ENCODE results near the gene MPDU1.

DNA sequence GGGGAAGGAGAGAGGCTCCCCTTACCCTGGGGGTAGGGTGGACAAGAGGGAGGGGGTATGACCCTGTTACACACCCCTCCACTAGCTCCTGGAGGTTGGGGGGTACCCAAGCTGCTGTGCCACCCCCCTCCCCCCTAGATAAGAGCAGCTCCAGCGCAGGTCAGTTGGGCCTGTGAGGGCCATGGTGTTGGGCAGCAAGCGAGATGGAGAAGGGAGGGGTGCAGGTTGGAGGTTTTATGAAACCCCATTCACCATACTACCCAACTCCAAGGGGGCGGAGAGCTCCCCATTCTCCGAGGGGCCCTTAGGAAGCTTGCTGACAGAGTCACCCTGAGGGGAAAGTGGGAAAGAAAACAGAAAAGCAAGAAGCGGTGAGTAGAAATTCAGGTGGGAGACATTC, 7.9 kb downstream of the MPDU1 start:
- TF ChIP-seq, protein P1, sequence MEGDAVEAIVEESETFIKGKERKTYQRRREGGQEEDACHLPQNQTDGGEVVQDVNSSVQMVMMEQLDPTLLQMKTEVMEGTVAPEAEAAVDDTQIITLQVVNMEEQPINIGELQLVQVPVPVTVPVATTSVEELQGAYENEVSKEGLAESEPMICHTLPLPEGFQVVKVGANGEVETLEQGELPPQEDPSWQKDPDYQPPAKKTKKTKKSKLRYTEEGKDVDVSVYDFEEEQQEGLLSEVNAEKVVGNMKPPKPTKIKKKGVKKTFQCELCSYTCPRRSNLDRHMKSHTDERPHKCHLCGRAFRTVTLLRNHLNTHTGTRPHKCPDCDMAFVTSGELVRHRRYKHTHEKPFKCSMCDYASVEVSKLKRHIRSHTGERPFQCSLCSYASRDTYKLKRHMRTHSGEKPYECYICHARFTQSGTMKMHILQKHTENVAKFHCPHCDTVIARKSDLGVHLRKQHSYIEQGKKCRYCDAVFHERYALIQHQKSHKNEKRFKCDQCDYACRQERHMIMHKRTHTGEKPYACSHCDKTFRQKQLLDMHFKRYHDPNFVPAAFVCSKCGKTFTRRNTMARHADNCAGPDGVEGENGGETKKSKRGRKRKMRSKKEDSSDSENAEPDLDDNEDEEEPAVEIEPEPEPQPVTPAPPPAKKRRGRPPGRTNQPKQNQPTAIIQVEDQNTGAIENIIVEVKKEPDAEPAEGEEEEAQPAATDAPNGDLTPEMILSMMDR (conservative IDR thresholded peaks at IDR 0.05; ENCODE audit: low read depth, low read length): no peak
- TF ChIP-seq POLR2A (IDR thresholded peaks at IDR 0.05; ENCODE audit: low read depth, low read length) (no peak), CHD1 (IDR thresholded peaks at IDR 0.05; ENCODE audit: low read depth, low read length) (no peak), MAZ (IDR thresholded peaks at IDR 0.05; ENCODE audit: borderline replicate concordance, low read depth, low read length) (no peak), FOS (IDR thresholded peaks at IDR 0.05; ENCODE audit: low read depth, low read length) (no peak)
- TF ChIP-seq, protein P2, sequence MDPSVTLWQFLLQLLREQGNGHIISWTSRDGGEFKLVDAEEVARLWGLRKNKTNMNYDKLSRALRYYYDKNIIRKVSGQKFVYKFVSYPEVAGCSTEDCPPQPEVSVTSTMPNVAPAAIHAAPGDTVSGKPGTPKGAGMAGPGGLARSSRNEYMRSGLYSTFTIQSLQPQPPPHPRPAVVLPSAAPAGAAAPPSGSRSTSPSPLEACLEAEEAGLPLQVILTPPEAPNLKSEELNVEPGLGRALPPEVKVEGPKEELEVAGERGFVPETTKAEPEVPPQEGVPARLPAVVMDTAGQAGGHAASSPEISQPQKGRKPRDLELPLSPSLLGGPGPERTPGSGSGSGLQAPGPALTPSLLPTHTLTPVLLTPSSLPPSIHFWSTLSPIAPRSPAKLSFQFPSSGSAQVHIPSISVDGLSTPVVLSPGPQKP (IDR thresholded peaks at IDR 0.05; ENCODE audit: borderline replicate concordance, low read depth, low read length): no peak

Measured in IMR-90 (cell line).